MCF 10A (cell line): ENCODE data around the gene ZNG1F. TPM values are rescaled to one million over a fixed set of nuclear protein-coding genes. Genes with fewer than 3 reads are reported as not detected.
"Not testable (repeated sequence)": the region's sequence is repeated elsewhere in the genome, so short reads cannot be mapped to it uniquely, and the experiment has no call there.

Experiments used
- BruUV-seq: library from RNA; stranded (reverse); fragments of 400-500 nt; replicated peaks from 2 replicates; lab custom pipeline; 2021; lab: Mats Ljungman, UMichigan
- CTCF ChIA-PET: fragments of 300-600 bp; sonication (Branson Sonifier 250); formaldehyde crosslinking; extraction: SDS; loops from one replicate; lab custom pipeline; 2021; ENCODE audit warnings: antibody characterized with exemption, inconsistent platforms; lab: Yijun Ruan, JAX
- POLR2A ChIA-PET: fragments of 300-600, 350-650 bp; sonication (Branson Sonifier 250); formaldehyde crosslinking; extraction: SDS; loops from one replicate; lab custom pipeline; 2020; ENCODE audit warnings: antibody characterized with exemption, inconsistent platforms; lab: Yijun Ruan, JAX
- DNase-seq: peaks from one replicate; pipeline ENCODE4 v3.0.0-alpha.2; 2018; ENCODE audit not compliant: unreplicated experiment
- H3K27ac Mint-ChIP-seq: one replicate; pipeline ENCODE4 v1.8.0; 2022; ENCODE audit warnings: mild to moderate bottlenecking, low read depth, mixed read lengths; ENCODE audit not compliant: unreplicated experiment
- H3K27me3 Mint-ChIP-seq: one replicate; pipeline ENCODE4 v1.8.0; 2022; ENCODE audit warnings: mixed read lengths; ENCODE audit not compliant: insufficient read depth, unreplicated experiment
- H3K36me3 Mint-ChIP-seq: one replicate; pipeline ENCODE4 v1.8.0; 2022; ENCODE audit warnings: mild to moderate bottlenecking, moderate library complexity, mixed read lengths; ENCODE audit not compliant: insufficient read depth, unreplicated experiment
- H3K4me1 Mint-ChIP-seq: one replicate; pipeline ENCODE4 v1.8.0; 2022; ENCODE audit warnings: mixed read lengths; ENCODE audit not compliant: insufficient read depth, unreplicated experiment
- H3K4me3 Mint-ChIP-seq: one replicate; pipeline ENCODE4 v1.8.0; 2022; ENCODE audit warnings: mild to moderate bottlenecking, moderate library complexity, mixed read lengths; ENCODE audit not compliant: unreplicated experiment
- H3K9me3 Mint-ChIP-seq: one replicate; pipeline ENCODE4 v1.8.0; 2022; ENCODE audit warnings: mixed read lengths; ENCODE audit not compliant: unreplicated experiment
- intact Hi-C: fragments of 100-400 bp; cut with micrococcal nuclease; formaldehyde crosslinking; loops from 2 replicates; pipeline ENCODE4 v1.14.1; 2022
- microRNA-seq: library from miRNA; unstranded; fragments of <30 nt; microRNA quantifications from one replicate; pipeline ENCODE4 v1.2.0, GENCODE V29; 2022
- total RNA-seq: library from RNA; stranded (reverse); gene quantifications from 2 replicates; pipeline ENCODE4 v1.2.3, GENCODE V29; 2022

Gene ZNG1F
- total RNA-seq, 1 experiment from 2014 or later = 30.5 TPM

DNA sequence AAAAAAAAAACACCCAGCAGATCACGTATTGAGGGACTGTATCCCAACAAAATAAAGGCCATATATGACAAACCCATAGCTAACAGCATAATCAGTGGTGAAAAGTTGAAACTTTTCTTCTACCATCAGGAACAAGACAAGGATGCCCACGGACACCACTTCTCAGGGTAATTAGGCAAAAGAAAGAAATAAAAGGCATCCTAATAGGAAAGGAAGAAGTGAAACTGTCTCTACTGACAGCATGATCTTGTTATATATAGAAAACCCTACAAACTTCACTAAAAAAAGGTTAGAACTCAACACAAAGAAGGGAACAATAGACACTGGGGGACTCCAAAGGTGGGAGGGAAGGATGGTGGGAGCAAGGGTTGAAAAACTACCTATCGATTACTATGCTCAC lies 102.9 kb downstream of the ZNG1F start:
- H3K27ac Mint-ChIP-seq, DNase-seq, H3K36me3 Mint-ChIP-seq, H3K4me1 Mint-ChIP-seq, CTCF ChIA-PET, POLR2A ChIA-PET, H3K9me3 Mint-ChIP-seq, H3K27me3 Mint-ChIP-seq, H3K4me3 Mint-ChIP-seq, BruUV-seq, intact Hi-C loops: not testable (repeated sequence)

DNA sequence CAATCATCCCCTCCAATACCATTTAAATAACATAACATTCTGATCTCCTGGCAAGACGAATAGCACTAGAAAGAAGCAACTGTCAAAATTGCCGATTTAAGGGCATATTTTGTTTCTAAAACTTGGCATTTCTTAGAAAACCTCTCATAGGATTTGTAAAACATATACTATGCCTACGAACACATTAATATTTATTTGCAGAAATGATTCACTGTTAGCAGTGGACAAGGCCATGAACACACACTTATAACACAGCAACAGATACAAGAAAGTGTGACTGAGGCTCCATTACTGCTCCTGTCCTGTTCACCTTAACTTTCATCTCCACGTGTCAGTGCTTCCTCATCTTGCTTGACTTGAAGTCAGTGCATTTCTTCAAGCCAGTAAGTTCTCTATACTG lies 106.8 kb downstream of the ZNG1F start:
- H3K36me3 Mint-ChIP-seq, BruUV-seq, CTCF ChIA-PET, H3K4me1 Mint-ChIP-seq, H3K9me3 Mint-ChIP-seq, POLR2A ChIA-PET, H3K27me3 Mint-ChIP-seq, H3K4me3 Mint-ChIP-seq, intact Hi-C loops, H3K27ac Mint-ChIP-seq, DNase-seq: not testable (repeated sequence)

Small RNA genes lying within 50 kb of the gene (microRNA-seq; reads per million reads assigned to microRNA genes)
- gene MIR4477A = not detected

Other genes with a start within 250 kb of the ZNG1F start
- gene FOXD4L6, start 60.6 kb downstream of the ZNG1F start, total RNA-seq = 0.30 and 0.69 TPM in 2 replicates